Measurements from ENCODE around the gene MYO5B. TPM values are rescaled to one million over a fixed set of nuclear protein-coding genes. Genes with fewer than 3 reads are reported as not detected.

The MYO5B gene
- polyA plus RNA-seq, 1 donor from 2014 or later, result 0.42 TPM

DNA sequence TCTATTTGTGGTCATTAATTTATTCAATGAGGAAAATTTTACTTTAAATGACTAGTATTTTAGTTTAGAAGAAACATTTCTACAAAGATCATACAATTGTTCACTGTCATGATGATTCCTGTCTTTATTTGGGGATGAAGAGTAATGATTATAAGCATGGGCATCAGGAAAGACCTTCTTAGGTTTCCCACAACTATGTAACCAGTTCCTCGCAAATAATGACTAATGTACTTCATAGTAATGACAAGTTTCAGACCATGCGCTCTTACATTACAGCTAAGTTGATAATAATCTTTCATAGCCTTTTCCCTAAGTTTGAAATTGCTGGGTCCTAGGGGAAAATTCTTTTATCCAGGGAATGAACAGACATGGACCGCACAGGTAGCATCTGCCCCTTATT lies 90.5 kb downstream of the MYO5B start:
- TF ChIP-seq SMC3 (conservative IDR thresholded peaks at IDR 0.05; ENCODE audit: poor library complexity) (no peak), TAF1 (IDR thresholded peaks at IDR 0.05; ENCODE audit: low read depth) (no peak), POLR2AphosphoS5 (IDR thresholded peaks at IDR 0.05) (no peak)
- Histone ChIP-seq H3F3A (ENCODE audit: insufficient read depth, low read length, poor library complexity, severe bottlenecking) (no peaks in the 10 kb centered on the region), H3K36me3 (ENCODE audit: insufficient read depth, low read length) (no peaks in the 10 kb centered on the region), H4K20me1 (ENCODE audit: insufficient read depth) (no peaks in the 10 kb centered on the region), H2AFZ (ENCODE audit: low read depth, low read length) (no peak overlapping the region), H3K27me3 (ENCODE audit: insufficient read depth, low read depth, low read length) (no peaks in the 10 kb centered on the region), H3K9ac (ENCODE audit: low read length) (no peak overlapping the region), H3K79me2 (replicated peaks; ENCODE audit: insufficient read depth, low read length) (no peaks in the 10 kb centered on the region), H3K9me3 (ENCODE audit: low read length) (no peaks in the 10 kb centered on the region), H3K27ac (ENCODE audit: low read length) (no peak overlapping the region), H3K4me3 (ENCODE audit: low read length) (no peak overlapping the region), H3K9me2 (ENCODE audit: insufficient read depth, low read length) (no peaks in the 10 kb centered on the region), H3K4me2 (ENCODE audit: low read length) (no peak overlapping the region)

DNA sequence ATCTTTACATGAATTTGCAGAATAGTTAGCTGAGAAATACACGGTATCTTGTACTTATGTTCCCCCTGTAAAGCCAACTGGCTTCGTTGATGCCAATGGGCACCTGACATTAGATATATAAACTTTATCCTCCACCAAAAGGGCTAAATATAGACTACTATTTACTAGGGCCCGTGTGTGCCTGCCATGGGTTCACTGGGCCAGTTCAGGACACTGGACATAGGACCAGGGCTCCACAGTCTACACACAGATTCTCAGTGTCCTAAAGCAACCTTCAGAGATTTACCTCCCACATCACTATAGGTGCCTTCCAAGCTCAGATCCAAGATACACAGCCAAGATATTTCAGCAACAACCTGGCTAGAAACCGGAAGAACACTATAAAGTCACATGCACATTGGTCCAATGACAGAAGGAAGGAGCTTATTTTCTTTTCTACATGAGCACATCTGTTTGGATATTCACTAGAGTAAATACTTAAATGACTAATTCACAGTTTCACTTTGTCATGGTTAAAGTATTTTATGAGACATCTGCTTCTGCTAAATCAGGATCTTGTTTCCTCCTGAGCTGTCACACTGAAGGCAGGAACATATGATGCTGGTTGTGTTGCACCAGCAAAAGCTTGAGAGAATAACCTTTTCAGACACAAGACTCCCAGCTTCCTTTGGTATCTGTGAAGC lies 95.1 kb downstream of the MYO5B start:
- Histone ChIP-seq H3K27ac (ENCODE audit: low read length) (no peak overlapping the region), H3K4me2 (ENCODE audit: low read length) (no peak overlapping the region), H3K79me2 (replicated peaks; ENCODE audit: insufficient read depth, low read length) (no peaks in the 10 kb centered on the region), H3K9ac (ENCODE audit: low read length) (no peak overlapping the region), H3K4me3 (ENCODE audit: low read length) (no peak overlapping the region), H3K27me3 (ENCODE audit: insufficient read depth, low read depth, low read length) (no peaks in the 10 kb centered on the region), H2AFZ (ENCODE audit: low read depth, low read length) (no peak overlapping the region), H4K20me1 (ENCODE audit: insufficient read depth) (no peaks in the 10 kb centered on the region), H3K36me3 (ENCODE audit: insufficient read depth, low read length) (no peaks in the 10 kb centered on the region), H3K9me2 (ENCODE audit: insufficient read depth, low read length) (no peaks in the 10 kb centered on the region), H3F3A (ENCODE audit: insufficient read depth, low read length, poor library complexity, severe bottlenecking) (no peaks in the 10 kb centered on the region), H3K9me3 (ENCODE audit: low read length) (no peaks in the 10 kb centered on the region)
- TF ChIP-seq RAD21 (conservative IDR thresholded peaks at IDR 0.05), result no peak
- TF ChIP-seq MXI1 (conservative IDR thresholded peaks at IDR 0.05; ENCODE audit: poor library complexity, severe bottlenecking), result no peak
- no peak for TF ChIP-seq EZH2 (IDR thresholded peaks at IDR 0.05; ENCODE audit: borderline replicate concordance, insufficient read depth, low read length, poor library complexity, severe bottlenecking)
- TF ChIP-seq EP300 (conservative IDR thresholded peaks at IDR 0.05; ENCODE audit: poor library complexity, severe bottlenecking), result no peak
- TF ChIP-seq, protein P1, sequence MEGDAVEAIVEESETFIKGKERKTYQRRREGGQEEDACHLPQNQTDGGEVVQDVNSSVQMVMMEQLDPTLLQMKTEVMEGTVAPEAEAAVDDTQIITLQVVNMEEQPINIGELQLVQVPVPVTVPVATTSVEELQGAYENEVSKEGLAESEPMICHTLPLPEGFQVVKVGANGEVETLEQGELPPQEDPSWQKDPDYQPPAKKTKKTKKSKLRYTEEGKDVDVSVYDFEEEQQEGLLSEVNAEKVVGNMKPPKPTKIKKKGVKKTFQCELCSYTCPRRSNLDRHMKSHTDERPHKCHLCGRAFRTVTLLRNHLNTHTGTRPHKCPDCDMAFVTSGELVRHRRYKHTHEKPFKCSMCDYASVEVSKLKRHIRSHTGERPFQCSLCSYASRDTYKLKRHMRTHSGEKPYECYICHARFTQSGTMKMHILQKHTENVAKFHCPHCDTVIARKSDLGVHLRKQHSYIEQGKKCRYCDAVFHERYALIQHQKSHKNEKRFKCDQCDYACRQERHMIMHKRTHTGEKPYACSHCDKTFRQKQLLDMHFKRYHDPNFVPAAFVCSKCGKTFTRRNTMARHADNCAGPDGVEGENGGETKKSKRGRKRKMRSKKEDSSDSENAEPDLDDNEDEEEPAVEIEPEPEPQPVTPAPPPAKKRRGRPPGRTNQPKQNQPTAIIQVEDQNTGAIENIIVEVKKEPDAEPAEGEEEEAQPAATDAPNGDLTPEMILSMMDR (IDR thresholded peaks at IDR 0.05; ENCODE audit: poor library complexity, severe bottlenecking), result no peak

DNA sequence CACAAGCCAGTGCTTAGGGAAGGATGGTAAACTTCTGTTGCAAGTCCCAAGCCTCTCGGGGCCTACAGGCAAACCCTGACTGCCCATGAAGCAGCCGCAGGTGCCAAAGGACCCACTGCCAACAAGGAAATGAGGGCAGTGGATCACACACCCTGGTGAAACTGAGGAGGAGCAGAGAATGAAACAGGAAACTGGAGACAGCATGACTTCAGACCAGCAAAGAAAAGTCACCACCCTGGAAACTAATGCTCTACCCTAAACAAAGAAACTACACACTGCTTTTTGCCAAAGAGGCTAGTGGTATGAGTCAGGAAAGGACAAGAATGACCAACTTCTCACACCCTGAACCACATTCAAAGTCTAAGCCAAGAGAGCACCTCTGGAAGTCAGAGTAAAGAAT lies 97.2 kb downstream of the MYO5B start:
- Histone ChIP-seq H3K9me2 (ENCODE audit: insufficient read depth, low read length) (no peaks in the 10 kb centered on the region), H3K79me2 (replicated peaks; ENCODE audit: insufficient read depth, low read length) (no peaks in the 10 kb centered on the region), H3K27me3 (ENCODE audit: insufficient read depth, low read depth, low read length) (no peaks in the 10 kb centered on the region), H2AFZ (ENCODE audit: low read depth, low read length) (no peak overlapping the region), H3K36me3 (ENCODE audit: insufficient read depth, low read length) (no peaks in the 10 kb centered on the region), H3K4me3 (ENCODE audit: low read length) (no peak overlapping the region), H3K4me2 (ENCODE audit: low read length) (no peak overlapping the region), H3K27ac (ENCODE audit: low read length) (no peak overlapping the region), H3K9ac (ENCODE audit: low read length) (no peak overlapping the region), H4K20me1 (ENCODE audit: insufficient read depth) (no peaks in the 10 kb centered on the region), H3K9me3 (ENCODE audit: low read length) (no peaks in the 10 kb centered on the region), H3F3A (ENCODE audit: insufficient read depth, low read length, poor library complexity, severe bottlenecking) (no peaks in the 10 kb centered on the region)
- TF ChIP-seq EZH2 (IDR thresholded peaks at IDR 0.05; ENCODE audit: borderline replicate concordance, insufficient read depth, low read length, poor library complexity, severe bottlenecking) (no peak), SMC3 (conservative IDR thresholded peaks at IDR 0.05; ENCODE audit: poor library complexity) (no peak), EP300 (conservative IDR thresholded peaks at IDR 0.05; ENCODE audit: poor library complexity, severe bottlenecking) (no peak), TAF1 (IDR thresholded peaks at IDR 0.05; ENCODE audit: low read depth) (no peak), MXI1 (conservative IDR thresholded peaks at IDR 0.05; ENCODE audit: poor library complexity, severe bottlenecking) (no peak), POLR2AphosphoS5 (IDR thresholded peaks at IDR 0.05) (no peak), RAD21 (conservative IDR thresholded peaks at IDR 0.05) (no peak)
- TF ChIP-seq, protein P2, sequence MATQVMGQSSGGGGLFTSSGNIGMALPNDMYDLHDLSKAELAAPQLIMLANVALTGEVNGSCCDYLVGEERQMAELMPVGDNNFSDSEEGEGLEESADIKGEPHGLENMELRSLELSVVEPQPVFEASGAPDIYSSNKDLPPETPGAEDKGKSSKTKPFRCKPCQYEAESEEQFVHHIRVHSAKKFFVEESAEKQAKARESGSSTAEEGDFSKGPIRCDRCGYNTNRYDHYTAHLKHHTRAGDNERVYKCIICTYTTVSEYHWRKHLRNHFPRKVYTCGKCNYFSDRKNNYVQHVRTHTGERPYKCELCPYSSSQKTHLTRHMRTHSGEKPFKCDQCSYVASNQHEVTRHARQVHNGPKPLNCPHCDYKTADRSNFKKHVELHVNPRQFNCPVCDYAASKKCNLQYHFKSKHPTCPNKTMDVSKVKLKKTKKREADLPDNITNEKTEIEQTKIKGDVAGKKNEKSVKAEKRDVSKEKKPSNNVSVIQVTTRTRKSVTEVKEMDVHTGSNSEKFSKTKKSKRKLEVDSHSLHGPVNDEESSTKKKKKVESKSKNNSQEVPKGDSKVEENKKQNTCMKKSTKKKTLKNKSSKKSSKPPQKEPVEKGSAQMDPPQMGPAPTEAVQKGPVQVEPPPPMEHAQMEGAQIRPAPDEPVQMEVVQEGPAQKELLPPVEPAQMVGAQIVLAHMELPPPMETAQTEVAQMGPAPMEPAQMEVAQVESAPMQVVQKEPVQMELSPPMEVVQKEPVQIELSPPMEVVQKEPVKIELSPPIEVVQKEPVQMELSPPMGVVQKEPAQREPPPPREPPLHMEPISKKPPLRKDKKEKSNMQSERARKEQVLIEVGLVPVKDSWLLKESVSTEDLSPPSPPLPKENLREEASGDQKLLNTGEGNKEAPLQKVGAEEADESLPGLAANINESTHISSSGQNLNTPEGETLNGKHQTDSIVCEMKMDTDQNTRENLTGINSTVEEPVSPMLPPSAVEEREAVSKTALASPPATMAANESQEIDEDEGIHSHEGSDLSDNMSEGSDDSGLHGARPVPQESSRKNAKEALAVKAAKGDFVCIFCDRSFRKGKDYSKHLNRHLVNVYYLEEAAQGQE (IDR thresholded peaks at IDR 0.05; ENCODE audit: borderline replicate concordance), result no peak
- TF ChIP-seq, protein P1 (IDR thresholded peaks at IDR 0.05; ENCODE audit: poor library complexity, severe bottlenecking), result no peak
